Measurements from ENCODE around the gene SMIM21.

SMIM21 gene

GRCh38 chr18:75427603-75428002, at the start of gene SMIM21:
SMIM21 (minus strand) TSS chr18:75427703; CDS start chr18:75427563, 140 bp downstream.
- no peak for DNase-seq

DNA sequence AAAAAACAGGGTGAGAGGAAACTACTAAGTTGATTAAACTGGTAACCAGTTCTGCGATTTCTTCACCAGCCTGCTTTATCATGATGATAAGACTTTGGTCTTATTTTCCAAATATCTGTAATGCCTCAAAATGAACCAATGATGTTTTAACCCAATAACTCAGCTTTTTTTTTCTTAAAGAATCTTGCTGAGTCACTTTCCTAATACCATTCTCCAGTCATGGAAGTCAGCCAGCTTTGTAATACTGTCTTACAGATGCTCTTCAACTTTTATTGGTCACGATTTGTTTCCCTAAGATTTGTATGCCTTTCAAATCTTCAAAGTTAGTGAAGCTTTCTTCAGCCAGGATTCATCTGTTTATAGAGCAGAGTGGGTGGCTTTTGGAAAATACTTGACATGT, 47.7 kb upstream of the SMIM21 start:
- DNase-seq = no peak

- no peak for DNase-seq
Observed at GRCh38 chr18:75474332-75474731, 46.8 kb upstream of the SMIM21 start.

GRCh38 chr18:75473316-75473715, 45.8 kb upstream of the SMIM21 start:
- no peak for DNase-seq

DNA sequence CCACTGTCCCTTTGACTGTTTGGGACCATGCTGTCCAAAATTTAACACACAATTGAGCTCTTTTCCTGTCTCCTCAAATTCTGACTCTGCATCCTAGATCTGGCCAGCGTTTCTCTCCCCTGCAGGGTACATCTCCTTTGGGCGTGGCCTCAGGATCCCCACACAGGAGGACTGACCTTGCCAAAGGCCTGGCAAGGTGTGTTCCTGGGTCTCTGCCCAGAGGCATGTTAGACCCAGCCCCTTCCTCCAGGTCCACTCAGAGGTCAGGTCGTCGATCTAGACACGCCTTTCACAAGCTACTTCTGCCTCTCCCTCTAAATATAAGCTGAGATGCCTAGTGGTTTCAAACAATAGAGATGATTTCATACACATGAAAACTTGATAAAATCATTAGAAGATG, 45.4 kb upstream of the SMIM21 start:
- no peak for DNase-seq

DNA sequence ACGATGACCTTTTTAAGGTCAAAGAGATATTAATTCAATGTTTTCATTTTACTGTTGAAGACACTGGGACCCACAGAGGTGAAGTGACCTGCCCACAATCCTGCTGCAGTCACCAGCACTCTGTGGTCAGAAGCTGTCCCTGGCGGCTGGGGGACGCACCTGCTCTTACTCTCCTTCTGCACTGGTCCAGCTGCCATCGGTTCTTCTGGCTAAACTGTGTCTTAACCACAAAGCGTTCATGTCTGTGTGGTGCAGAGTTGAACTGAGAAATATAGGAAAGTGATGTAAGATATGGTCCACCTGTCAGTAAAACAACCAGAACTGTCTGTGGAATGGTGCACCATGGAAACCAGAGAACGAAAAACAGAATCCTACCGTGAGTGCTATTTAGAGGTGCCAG, 44.9 kb upstream of the SMIM21 start:
- no peak for DNase-seq

DNA sequence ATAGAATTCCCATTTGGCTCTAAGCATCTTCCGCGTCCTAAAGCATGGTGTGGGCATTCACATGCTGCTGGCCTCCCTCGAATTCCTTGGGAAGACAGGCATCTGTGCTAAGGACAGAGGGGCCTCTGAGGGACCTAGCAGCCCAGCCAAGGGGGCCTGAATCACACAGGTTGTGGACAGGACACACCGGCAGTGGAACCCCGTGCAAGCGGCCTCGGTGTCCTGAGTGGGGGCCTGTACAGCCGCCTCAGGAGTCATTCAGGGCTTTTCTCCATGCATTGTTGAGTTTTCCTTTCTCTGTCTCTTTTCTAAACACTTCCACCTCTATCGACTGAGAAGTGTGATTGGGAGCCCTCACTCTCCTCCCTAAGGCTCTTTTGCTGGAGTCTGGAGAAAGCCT, 44.3 kb upstream of the SMIM21 start:
- no peak for DNase-seq

GRCh38 chr18:75467851-75468250, 40.3 kb upstream of the SMIM21 start:
- no peak for DNase-seq

GRCh38 chr18:75467281-75467795, 39.8 kb upstream of the SMIM21 start:
- DNase-seq = no peak

GRCh38 chr18:75464356-75464755, 36.9 kb upstream of the SMIM21 start:
- no peak for DNase-seq

DNA sequence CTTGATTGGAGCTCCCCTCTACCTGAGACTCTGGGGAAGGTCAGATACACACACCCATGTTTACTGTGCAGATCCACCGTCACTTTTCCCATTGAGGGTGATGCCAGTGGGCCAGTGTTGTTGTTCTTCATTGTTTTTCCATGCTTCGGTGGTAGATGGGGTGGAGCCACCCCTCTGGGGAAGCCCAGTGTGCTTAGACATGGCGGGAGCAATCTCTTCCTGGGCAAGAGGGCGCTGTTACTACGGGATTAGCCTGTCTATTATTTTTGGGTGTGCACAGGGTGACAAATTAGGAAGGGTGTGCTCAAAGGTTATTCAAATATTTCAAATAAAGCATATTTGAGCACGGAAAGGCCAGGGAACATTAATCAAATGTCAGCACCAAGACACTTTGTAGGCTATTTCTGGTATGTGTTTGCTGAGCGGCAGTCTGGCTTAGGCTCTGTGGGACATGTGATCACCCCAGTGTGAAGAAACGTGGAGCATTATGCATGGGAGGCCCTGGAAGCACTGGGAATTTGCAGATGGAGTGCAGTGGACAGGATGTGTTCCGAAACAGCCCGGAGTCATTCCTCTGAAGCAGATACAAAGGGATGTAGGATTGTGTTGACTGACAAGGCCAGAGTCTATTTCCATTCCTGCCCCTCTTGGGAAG, 34.8 kb upstream of the SMIM21 start:
- DNase-seq = no peak

- DNase-seq = peak; percentile 52
Observed at GRCh38 chr18:75456199-75456631, 28.7 kb upstream of the SMIM21 start.

DNA sequence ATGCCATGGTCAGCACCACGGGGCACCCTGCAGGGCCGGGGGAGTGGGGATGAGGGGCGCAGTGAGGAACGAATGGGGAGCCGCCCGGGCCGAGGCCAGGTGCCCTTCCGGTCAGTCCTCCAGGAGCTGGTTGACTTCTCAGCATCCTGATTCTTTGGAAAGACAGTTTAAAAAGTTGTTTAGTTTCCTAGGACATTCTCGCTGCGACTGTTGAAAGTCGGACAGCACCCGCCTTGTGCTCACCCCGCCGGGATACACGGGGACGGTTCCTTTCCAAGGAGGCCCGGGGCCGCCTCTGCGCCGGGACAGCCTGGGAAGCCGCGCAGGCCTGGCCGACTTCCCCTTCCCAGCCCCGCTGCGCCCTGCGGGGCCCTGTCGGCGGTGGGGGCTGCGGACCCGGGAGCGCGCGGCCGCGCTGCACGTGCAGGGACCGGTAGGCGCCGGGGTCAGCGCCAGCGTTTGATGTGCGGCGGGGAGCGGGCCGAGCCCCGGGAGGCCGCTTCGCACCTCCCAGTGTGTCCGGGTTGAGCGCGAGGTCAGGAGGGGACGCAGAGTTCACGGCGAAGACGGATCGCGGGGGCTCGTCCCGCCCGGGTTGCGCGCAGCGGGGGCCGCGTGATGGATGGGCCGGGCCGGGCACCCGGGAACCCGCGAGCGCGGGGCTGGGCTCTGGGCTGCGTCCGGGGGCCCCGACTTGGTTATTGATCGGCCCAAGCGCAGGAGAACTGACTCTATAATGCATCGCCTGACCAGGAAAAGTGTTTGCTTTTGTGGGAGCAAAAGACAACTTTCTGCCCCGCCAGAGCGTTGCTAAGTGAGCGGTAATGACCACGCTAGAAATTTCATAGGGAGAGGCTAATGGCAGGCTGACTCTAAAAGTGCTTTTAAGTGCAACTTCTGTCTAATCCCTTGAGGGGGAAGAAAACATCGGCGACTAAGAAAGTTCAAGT, 28.0 kb upstream of the SMIM21 start:
- DNase-seq = no peak

DNA sequence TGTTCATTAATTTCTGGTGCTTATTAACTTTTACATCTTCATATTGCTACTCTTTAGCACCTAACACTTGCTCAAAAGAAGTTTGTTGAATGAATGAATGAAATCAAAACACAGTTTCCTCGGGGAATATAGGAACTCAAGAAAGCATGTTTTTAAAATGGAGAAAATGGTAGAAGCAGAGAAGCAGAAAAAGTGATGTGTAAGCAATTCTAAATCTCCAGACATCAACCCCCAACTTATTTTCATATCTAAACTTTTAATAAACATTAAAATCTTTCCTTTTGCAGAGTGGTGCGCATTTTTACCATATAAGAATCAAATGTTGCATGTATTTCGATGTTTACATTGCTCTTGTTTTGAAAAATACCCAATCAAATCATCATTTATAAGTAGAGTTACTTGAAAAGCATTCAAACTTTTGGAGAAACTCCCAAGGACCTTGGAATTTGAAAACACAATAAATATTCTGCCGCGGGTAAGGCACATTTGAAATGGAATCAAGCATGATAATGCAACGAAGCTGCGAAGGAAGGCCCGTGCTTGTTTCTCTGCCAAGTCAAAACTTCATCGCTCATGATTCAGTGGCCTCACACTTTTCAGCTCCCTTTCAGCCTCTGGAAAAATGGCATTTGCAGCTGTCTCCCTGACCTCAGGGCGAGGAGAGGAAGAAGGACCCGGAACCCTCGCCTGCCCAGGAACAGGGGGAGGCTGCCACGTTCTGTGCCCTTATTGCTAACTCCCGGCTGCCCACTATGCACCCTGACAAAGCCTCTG, 26.7 kb upstream of the SMIM21 start:
- DNase-seq = no peak

- DNase-seq = no peak
Observed at GRCh38 chr18:75450906-75451305, 23.4 kb upstream of the SMIM21 start.

GRCh38 chr18:75441896-75442295, 14.4 kb upstream of the SMIM21 start:
- DNase-seq = no peak

DNA sequence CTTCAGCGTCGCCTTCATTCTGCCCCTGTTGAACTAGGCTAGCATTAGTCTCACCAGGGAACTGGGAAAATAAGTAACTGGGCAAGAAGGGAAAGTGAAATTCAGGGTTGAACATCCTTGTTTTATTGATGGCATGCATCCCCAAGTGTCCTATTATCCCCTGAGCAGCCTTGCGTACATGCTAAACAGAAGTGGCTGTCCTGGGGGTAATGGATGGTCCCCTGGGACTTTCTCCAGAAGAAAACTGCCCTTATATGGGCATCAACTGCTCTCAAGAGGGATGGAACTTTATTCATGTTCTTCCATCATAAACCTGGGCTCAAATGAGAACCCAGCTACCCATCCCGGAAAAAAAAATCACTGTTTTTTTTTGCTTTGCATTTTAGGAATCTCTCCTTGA, 11.8 kb upstream of the SMIM21 start:
- DNase-seq = no peak

DNA sequence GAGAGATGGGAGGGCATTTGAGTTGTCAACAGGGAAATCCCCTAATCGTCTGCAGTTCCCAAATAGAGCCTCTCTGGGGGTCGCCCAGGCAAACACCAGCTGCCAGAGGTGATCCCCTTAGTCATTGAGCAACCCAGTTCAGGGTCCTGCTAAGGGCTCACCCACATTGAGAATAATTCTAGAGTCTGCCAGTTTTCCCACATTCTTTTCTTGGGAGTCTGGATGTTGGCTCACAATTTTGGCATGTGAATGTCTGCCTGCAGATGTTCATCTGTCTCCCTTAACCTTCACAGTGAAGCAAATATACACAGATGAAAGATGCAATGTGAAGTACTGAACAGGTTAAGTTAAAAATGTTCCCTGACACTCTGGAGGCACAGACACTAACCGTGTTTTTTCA, 11.4 kb upstream of the SMIM21 start:
- DNase-seq = no peak

DNA sequence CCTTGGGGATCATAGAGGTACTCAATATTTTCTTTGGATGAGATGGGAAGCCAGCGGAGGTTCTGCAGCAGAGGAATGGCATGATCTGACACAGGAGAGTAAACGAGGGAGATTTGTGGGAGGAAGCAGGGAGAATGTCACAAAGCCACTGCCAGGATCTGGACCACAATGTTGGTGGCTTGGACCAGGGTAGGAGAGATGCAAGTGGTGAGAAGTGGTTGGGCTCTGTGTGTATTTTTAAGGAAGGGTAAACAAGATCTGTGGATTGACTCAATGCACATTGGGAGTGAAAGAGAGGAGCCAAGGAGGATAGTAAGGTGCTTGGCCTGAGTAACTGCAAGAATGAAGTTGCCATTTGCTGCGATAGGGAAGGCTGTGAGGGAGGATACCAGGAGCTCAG, 10.5 kb upstream of the SMIM21 start:
- no peak for DNase-seq

DNA sequence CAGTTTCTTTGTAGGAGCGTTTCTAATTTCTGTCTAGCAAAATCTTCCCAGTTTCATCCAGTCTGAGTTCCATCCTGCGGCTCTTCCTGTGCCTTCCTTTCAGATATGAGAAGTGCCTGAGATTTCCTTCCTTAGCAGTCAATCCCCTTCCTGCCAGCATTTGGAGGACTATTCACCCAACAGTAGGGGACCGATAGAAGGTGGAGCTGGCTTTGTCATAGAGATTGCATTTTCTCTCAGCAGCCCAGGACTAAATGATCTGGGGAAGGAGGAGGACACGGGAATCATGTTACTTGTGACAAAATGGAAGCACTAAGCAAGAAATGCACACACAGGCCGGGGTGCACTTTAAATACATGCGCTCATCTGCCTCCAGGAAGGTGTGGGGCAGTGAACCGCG, 5.6 kb upstream of the SMIM21 start:
- no peak for DNase-seq

DNA sequence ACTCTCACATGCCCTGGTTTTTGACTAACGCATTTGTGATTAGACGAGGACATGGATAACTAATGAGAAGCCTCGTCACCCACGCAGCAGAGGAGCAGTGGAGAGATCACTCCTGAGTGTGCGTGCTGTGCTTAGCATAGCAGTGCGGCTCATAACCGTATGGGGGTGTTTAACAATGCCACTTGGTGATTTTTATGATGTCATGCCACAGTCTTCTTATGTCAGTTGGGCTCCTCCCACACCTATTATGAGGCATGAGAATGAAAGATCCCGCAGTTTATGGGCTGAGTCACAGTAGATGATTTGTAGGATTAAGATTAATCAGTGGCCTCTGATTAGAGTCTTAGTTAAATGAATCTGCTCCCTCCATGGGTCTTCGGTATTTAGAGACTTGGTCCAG, 2.5 kb upstream of the SMIM21 start:
- no peak for DNase-seq

GRCh38 chr18:75428490-75428889, 987 bp upstream of the SMIM21 start:
- DNase-seq = no peak

- DNase-seq = no peak
Observed at GRCh38 chr18:75422341-75422910, 5.1 kb downstream of the SMIM21 start.
